Measurements from ENCODE around the gene PTH1R.

The PTH1R gene

GRCh38 chr3:46877406-46878125, at the start of gene PTH1R:
TSS of gene PTH1R (plus strand) at chr3:46877721. CDS start at chr3:46883560, 5,839 bp downstream.
- no peak for DNase-seq (ENCODE audit: low spot score)

GRCh38 chr3:46829699-46830208, 47.8 kb upstream of the PTH1R start:
- no peak for DNase-seq (ENCODE audit: low spot score)

GRCh38 chr3:46830801-46831200, 46.7 kb upstream of the PTH1R start:
- DNase-seq (ENCODE audit: low spot score): no peak

- DNase-seq (ENCODE audit: low spot score): no peak
Measured at GRCh38 chr3:46831316-46831715, 46.2 kb upstream of the PTH1R start.

- no peak for DNase-seq (ENCODE audit: low spot score)
Measured at GRCh38 chr3:46831841-46832240, 45.7 kb upstream of the PTH1R start.

GRCh38 chr3:46833346-46834300, 43.9 kb upstream of the PTH1R start:
- no peak for DNase-seq (ENCODE audit: low spot score)

GRCh38 chr3:46835054-46835453, 42.5 kb upstream of the PTH1R start:
- no peak for DNase-seq (ENCODE audit: low spot score)

GRCh38 chr3:46835491-46835890, 42.0 kb upstream of the PTH1R start:
- no peak for DNase-seq (ENCODE audit: low spot score)

GRCh38 chr3:46838301-46838700, 39.2 kb upstream of the PTH1R start:
- no peak for DNase-seq (ENCODE audit: low spot score)

- no peak for DNase-seq (ENCODE audit: low spot score)
Measured at GRCh38 chr3:46840491-46840890, 37.0 kb upstream of the PTH1R start.

- DNase-seq (ENCODE audit: low spot score): no peak
Measured at GRCh38 chr3:46843508-46843907, 34.0 kb upstream of the PTH1R start.

- no peak for DNase-seq (ENCODE audit: low spot score)
Measured at GRCh38 chr3:46844397-46844796, 33.1 kb upstream of the PTH1R start.

- DNase-seq (ENCODE audit: low spot score): no peak
Measured at GRCh38 chr3:46844881-46845312, 32.6 kb upstream of the PTH1R start.

- peak; percentile 52 for DNase-seq (ENCODE audit: low spot score)
Measured at GRCh38 chr3:46845397-46845859, 32.1 kb upstream of the PTH1R start.

- DNase-seq (ENCODE audit: low spot score): peak; percentile 95
Measured at GRCh38 chr3:46845860-46846623, 31.5 kb upstream of the PTH1R start.

- DNase-seq (ENCODE audit: low spot score): no peak
Measured at GRCh38 chr3:46846624-46847542, 30.6 kb upstream of the PTH1R start.

GRCh38 chr3:46847744-46848143, 29.8 kb upstream of the PTH1R start:
- DNase-seq (ENCODE audit: low spot score): no peak

GRCh38 chr3:46848271-46849044, 29.1 kb upstream of the PTH1R start:
- peak; percentile 67 for DNase-seq (ENCODE audit: low spot score)

- no peak for DNase-seq (ENCODE audit: low spot score)
Measured at GRCh38 chr3:46849045-46849631, 28.4 kb upstream of the PTH1R start.

Measured in HuH-7 (cell line).